Psoas muscle (tissue), 8 donors: ENCODE results near the gene ITPRIPL1. TPM values are rescaled to one million over a fixed set of nuclear protein-coding genes. Genes with fewer than 3 reads are reported as not detected.

Experiments
- ATAC-seq, 4 donors: fragments of 200-7000 bp; cut with Tn5 transposase; one replicate each; pipeline ENCODE4 v1.9.1; 2020; ENCODE audit warnings: moderate library complexity in 3 of 4, mild to moderate bottlenecking in 2 of 4
- DNase-seq, 2 donors: peaks; one replicate each; pipeline ENCODE4 v3.0.0-alpha.2; 2020
- H3K27ac ChIP-seq: fragments of 200-600 bp; one replicate; pipeline ENCODE4 v1.8.0; 2022
- H3K27me3 ChIP-seq, 3 donors: fragments of 200-600 bp in 1 of 3; one replicate each; pipeline versions ENCODE4 v1.6.1 to v1.8.0; 2013 to 2022; ENCODE audit warnings: low read length in 2 of 3, mild to moderate bottlenecking in 2 of 3, moderate library complexity in 1 of 3; ENCODE audit not compliant: insufficient read depth in 3 of 3
- H3K36me3 ChIP-seq, 2 donors: fragments of 200-600 bp in 1 of 2; one replicate each; pipeline versions ENCODE4 v1.6.1 to v1.8.0; 2013 to 2022; ENCODE audit warnings: low read depth in 1 of 2, mild to moderate bottlenecking in 1 of 2, moderate library complexity in 1 of 2; ENCODE audit not compliant: insufficient read depth in 1 of 2
- H3K4me1 ChIP-seq: fragments of 200-600 bp; one replicate; pipeline ENCODE4 v1.8.0; 2022
- H3K4me3 ChIP-seq: fragments of 200-600 bp; one replicate; pipeline ENCODE4 v1.8.0; 2022; ENCODE audit warnings: mild to moderate bottlenecking
- H3K9me3 ChIP-seq: fragments of 200-600 bp; one replicate; pipeline ENCODE4 v1.8.0; 2022
- WGBS, 3 donors: extraction: QIAGEN DNeasy Blood & Tissue Kit; methylation state at CpG; one replicate each; pipeline versions ENCODE4 v1.1.6 to v1.1.7; 2013; 5-methylcytosine and 5-hydroxymethylcytosine counted together
- intact Hi-C, 2 donors: fragments of 100-400 bp; cut with DNase I; formaldehyde crosslinking; loops; one replicate each; pipeline versions ENCODE4 v1.11.0 to v1.14.2; 2022
- polyA plus RNA-seq, 3 donors: library from polyadenylated mRNA; stranded (reverse); fragments of 200-250 nt; gene quantifications; one replicate each; pipeline ENCODE4 v1.2.3, GENCODE V29; 2013
- total RNA-seq, 4 donors: library from RNA; stranded (reverse); fragmentation: NEBNext Ultra II Directional in 2 of 4; extraction: Animal tissue kit (Norgen Biotek cat#: 25700) in 2 of 4; gene quantifications; one replicate each; pipeline versions ENCODE4 v1.2.1 to v1.2.4, GENCODE V29; 2021 to 2023
- TF ChIP-seq, protein P1 (sequence below): fragments of 200-600 bp; IDR thresholded peaks from one replicate; pipeline ENCODE4 v1.8.0; 2022; ENCODE audit warnings: antibody characterized with exemption
- donor health status: healthy with polysubstance abuse.
- donor health status: DM: no; HTN: no; CAD: no; lungs with moderate emphysema.
- donor health status: Bipolar disorder and iron deficiency.
- donor health status: healthy.
- donor health status: DM: yes; HTN: yes; CAD: no.
- donor health status: DM: no; HTN: no; CAD: no.
- donor health status: DM: no; HTN: no; CAD: no.
- donor health status: DM: yes; HTN: yes; CAD: no.

Gene ITPRIPL1
- total and polyA plus RNA-seq, 7 donors: 0.31 to 1.2 (median 0.60) TPM

- TF ChIP-seq, protein P1, sequence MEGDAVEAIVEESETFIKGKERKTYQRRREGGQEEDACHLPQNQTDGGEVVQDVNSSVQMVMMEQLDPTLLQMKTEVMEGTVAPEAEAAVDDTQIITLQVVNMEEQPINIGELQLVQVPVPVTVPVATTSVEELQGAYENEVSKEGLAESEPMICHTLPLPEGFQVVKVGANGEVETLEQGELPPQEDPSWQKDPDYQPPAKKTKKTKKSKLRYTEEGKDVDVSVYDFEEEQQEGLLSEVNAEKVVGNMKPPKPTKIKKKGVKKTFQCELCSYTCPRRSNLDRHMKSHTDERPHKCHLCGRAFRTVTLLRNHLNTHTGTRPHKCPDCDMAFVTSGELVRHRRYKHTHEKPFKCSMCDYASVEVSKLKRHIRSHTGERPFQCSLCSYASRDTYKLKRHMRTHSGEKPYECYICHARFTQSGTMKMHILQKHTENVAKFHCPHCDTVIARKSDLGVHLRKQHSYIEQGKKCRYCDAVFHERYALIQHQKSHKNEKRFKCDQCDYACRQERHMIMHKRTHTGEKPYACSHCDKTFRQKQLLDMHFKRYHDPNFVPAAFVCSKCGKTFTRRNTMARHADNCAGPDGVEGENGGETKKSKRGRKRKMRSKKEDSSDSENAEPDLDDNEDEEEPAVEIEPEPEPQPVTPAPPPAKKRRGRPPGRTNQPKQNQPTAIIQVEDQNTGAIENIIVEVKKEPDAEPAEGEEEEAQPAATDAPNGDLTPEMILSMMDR: no peak
- ATAC-seq (peak in 2 of 4 donors; percentile 3 to 5), DNase-seq (no peak)
- intact Hi-C loops: loop anchor here (2.0 kb wide), 2 partner anchors 39 to 203 kb away; partner anchors contain the start of gene CIAO1 (in 1 of the 2)
- H3K4me3 ChIP-seq: peak overlapping the region; percentile 91
- peaks cover 22% of the 10 kb centered on the region for H3K4me1 ChIP-seq
- no peaks in the 10 kb centered on the region for H3K9me3 ChIP-seq
- H3K36me3 ChIP-seq: peaks cover 2 to 38% of the 10 kb centered on the region in 2 donors
- WGBS, 3 donors: 16 to 21% (median 19%) methylated on average over 9 of the region's 9 CpGs
- H3K27me3 ChIP-seq: no peaks in the 10 kb centered on the region
- peak overlapping the region; percentile 88 for H3K27ac ChIP-seq
Measured at GRCh38 chr2:96305979-96306308, 19.2 kb upstream of the ITPRIPL1 start.

- intact Hi-C loops: no loop called here
- H3K27me3 ChIP-seq: no peaks in the 10 kb centered on the region
- H3K36me3 ChIP-seq: peaks cover 0 to 34% of the 10 kb centered on the region in 2 donors
- no peak for ATAC-seq
- peaks cover 22% of the 10 kb centered on the region for H3K4me1 ChIP-seq
- no peaks in the 10 kb centered on the region for H3K9me3 ChIP-seq
- TF ChIP-seq, protein P1: no peak
- WGBS, 3 donors: 75 to 80% (median 77%) methylated on average over 3 of the region's 3 CpGs
- peak overlapping the region; percentile 91 for H3K4me3 ChIP-seq
- no peak for DNase-seq
- H3K27ac ChIP-seq: peak overlapping the region; percentile 88
Measured at GRCh38 chr2:96306370-96306769, 18.7 kb upstream of the ITPRIPL1 start.

DNA sequence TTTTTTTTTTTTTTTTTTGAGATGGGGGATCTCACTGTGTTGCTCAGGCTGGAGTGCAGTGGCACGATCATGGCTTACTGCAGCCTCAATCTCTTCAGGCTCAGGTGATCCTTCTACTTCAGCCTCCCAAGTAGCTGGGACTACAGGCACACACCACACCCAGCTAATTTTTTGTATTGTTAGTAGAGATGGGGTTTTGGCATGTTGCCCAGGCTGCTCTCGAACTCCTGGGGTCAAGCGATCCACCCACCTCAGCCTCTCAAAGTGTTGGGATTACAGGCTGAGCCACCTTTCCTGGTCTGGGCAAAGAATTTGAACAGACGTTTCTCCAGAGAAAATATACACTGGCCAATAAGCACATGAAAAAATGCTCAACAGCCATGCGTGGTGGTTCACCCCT is 16.9 kb upstream of the ITPRIPL1 start:
- Histone ChIP-seq H3K4me1 (peaks cover 22% of the 10 kb centered on the region), H3K4me3 (no peak overlapping the region), H3K36me3 (peaks cover 0 to 15% of the 10 kb centered on the region in 2 donors), H3K27ac (no peak overlapping the region), H3K9me3 (no peaks in the 10 kb centered on the region), H3K27me3 (no peaks in the 10 kb centered on the region)
- intact Hi-C loops: no loop called here
- no peak for DNase-seq
- TF ChIP-seq, protein P1: no peak
- WGBS, 3 donors: 66 to 80% (median 78%) methylated on average over 5 of the region's 5 CpGs
- no peak for ATAC-seq

DNA sequence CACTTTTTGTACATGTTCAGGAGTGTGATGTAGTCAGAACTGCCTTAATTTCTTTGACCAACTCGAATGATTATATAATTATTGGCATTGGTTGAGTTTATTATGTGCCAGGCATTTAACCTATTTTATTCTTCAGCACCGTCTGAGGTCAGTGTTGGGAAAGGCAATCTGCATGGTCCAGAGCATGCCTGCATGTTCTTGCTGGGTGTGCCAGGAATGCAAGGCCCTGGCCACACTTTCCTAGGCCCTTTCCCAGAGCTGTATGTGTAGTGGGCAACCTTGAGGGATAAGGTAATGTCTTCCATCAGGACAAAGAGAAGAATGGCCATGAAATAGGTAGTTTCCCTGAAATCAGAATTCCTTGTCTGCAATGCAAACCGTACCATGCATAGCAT is 10.1 kb upstream of the ITPRIPL1 start:
- no peaks in the 10 kb centered on the region for H3K4me1 ChIP-seq
- DNase-seq (no peak), ATAC-seq (no peak)
- no peaks in the 10 kb centered on the region for H3K9me3 ChIP-seq
- 54 to 58% (median 56%) methylated on average over 3 of the region's 3 CpGs for WGBS, 3 donors
- H3K36me3 ChIP-seq: no peaks in the 10 kb centered on the region
- no peak overlapping the region for H3K4me3 ChIP-seq
- intact Hi-C loops: loop anchor here in 1 of 2 donors (10.0 kb wide), 1 partner anchor 200 kb away; no protein-coding TSS in a partner anchor
- H3K27ac ChIP-seq: no peak overlapping the region
- peaks cover 0 to 18% (median 0%) of the 10 kb centered on the region in 3 donors for H3K27me3 ChIP-seq
- TF ChIP-seq, protein P1: no peak
